DND-41 (cell line): Measurements from ENCODE around the gene APOO.
"Not testable (repeated sequence)": the region's sequence is repeated elsewhere in the genome, so short reads cannot be mapped to it uniquely, and the experiment has no call there.

ENCODE experiments used
- CTCF ChIP-seq: IDR thresholded peaks from 2 replicates; pipeline ENCODE4 v1.5.1; 2012; ENCODE audit warnings: borderline replicate concordance, low read length, moderate library complexity, mild to moderate bottlenecking; ENCODE audit not compliant: poor library complexity, severe bottlenecking; ENCODE audit errors: extremely low read depth
- EZH2 ChIP-seq: IDR thresholded peaks from 3 replicates; pipeline ENCODE4 v1.6.1; 2012; ENCODE audit warnings: borderline replicate concordance, low read depth, mild to moderate bottlenecking, moderate library complexity, low read length, inconsistent platforms; ENCODE audit not compliant: severe bottlenecking

GRCh38 chrX:23894993-23895392, 12.7 kb downstream of the APOO start:
- TF ChIP-seq CTCF, EZH2: not testable (repeated sequence)
